ENCODE data around the gene ABCC12.
A peak's percentile ranks its signal among the peaks of the same experiment; 100 is the strongest.

ABCC12 gene

DNA sequence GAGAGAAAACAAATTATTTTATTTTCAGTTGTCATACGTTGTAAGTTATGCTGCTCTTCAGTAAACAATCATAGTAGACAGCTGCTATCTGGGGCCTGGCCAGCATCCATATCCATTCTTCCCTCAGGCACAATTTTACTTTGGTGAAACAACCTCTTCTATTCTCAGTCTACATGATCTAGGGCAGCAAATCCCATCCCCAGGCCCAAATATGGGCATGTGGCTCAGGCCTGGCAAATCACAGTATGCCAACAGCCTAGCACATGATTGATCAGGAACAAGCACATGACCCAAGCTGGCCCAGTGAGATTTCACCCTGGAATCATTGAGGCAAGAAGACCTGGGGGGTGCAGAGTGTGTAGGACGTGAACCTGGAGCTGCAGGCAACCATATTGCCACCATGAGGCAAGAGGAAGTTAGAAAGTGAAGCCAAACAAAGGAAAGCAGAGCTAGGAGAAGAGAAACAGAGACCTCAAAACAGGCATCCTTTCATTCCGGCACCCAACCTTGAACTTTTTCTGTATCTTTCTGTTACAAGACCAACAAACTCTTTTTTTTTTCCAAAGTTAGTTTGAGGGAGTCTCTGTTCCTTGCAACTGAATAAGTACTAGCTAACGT lies 10.3 kb upstream of the ABCC12 start:
- no peak for DNase-seq

GRCh38 chr16:48164907-48165715 lies 9.3 kb upstream of the ABCC12 start:
- DNase-seq: peak; percentile 40

DNA sequence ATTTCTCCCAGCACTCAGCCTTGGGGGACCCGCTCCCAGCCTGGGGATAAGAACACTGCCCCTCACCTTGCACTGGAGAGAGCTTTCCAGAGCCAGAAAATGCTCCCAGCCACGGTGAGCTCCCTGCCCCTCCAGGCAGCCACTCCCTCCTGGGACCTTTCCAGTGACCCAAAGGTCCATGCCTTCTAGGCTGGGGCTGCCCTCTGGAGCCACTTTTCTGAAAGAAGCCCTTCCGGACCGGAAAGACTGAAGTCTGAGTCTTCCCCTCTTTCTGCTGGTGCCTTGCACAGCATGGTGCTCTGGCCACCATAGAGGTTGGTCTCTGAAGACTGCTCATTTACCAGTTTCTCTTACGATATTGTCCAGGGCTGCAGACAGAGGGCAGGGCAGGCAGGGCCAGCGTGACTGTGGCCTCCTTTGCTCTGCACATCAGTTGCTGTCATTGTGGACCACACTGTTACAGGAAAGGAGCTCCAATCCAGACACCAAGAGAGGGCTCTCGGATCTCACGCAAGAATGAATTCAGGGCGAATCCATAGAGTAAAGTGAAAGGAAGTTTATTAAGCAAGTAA lies 7.1 kb upstream of the ABCC12 start:
- no peak for DNase-seq

DNA sequence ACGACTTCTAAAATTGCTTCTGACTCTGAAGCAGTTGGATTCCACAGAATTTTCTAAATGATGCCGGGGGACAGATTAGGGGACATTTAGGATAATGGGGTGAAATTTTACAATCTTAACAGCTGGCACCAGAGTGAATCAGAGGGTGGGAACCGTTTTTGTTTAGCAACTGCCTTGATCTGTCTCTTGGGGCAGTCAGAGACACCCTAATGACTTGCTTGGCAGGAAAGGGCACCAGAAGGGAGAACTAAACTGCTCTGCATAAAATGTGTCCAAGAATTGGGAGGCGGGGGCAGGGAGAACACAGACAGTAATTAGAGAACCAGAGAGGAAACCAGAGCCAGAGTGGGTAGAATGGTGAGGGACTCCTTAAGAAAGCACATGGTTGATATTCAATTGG lies 6.1 kb upstream of the ABCC12 start:
- DNase-seq: no peak

DNA sequence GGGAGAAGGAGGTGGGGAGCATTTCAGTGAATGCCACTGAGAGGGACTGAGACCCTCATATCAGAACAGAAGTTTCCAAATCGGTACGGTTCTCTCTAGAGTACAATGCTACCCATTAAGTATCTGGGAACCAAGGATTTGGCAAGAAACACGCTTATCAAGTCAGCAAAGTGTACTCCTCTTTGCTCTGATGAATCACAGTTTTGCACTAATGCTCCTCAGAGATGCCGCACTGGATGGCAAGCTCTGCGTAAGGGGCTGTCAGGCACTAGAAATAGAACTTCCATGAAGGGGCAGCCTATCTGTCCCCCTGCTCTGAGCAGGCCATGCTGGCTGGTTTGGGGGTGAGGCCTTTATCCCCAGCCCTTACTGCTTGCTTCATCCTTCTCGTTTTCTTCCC lies 4.8 kb upstream of the ABCC12 start:
- DNase-seq: no peak

GRCh38 chr16:48158296-48158695 lies 2.5 kb upstream of the ABCC12 start:
- no peak for DNase-seq

- DNase-seq: no peak
Measured at GRCh38 chr16:48157794-48158193, 2.0 kb upstream of the ABCC12 start.

GRCh38 chr16:48157302-48157701 lies 1.5 kb upstream of the ABCC12 start:
- DNase-seq: no peak

GRCh38 chr16:48156790-48157209 lies 1.0 kb upstream of the ABCC12 start:
- DNase-seq: peak; percentile 76

- no peak for DNase-seq
Measured at GRCh38 chr16:48153774-48154173, 2.0 kb downstream of the ABCC12 start.

GRCh38 chr16:48152226-48152625 lies 3.6 kb downstream of the ABCC12 start:
- no peak for DNase-seq

DNA sequence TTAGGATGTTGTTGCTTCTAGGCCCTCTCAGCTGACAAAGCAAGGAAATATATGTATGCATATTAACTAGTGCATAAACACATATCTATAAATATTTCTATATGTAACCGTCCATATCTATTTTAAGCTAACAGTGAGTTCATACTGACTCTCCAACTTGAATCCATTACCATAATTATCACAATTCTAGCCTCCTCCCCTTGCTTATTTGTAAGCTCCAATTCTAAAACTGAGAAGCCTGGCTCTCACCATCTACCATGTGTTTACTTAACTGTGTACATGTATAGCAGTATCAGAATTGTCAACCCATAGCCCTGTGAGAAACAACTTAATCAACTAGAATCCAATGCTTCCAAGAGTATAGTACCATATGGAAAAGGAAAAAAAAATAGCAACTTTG lies 5.1 kb downstream of the ABCC12 start:
- DNase-seq: no peak

- no peak for DNase-seq
Measured at GRCh38 chr16:48146710-48147109, 9.1 kb downstream of the ABCC12 start.

GRCh38 chr16:48146131-48146530 lies 9.7 kb downstream of the ABCC12 start:
- no peak for DNase-seq

DNA sequence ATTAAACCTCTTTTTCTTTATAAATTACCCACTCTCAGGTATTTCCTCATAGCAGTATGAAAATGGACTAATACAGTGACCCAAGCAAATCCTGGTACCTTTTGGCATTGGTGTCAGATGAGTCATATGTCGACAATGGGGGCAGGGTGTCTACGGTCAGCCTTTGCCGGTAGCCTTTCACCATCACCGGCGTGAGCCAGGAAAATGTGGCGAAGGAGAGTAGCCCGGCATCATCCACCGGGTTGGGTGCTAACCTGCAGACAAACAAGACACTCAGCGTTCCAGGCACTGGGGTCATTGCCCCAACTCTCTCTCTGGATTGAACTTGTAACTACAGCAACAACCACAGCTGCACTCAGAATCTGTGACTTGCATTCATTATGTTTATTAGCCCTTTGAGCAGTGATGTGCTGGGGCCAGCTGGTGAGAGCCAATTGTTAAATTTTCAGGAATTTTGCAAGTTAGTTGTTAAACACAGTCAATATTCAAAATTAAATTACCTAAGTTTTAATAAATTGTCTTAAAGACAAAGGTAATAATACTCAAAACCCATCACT lies 11.9 kb downstream of the ABCC12 start:
- no peak for DNase-seq

- no peak for DNase-seq
Measured at GRCh38 chr16:48140821-48141220, 15.0 kb downstream of the ABCC12 start.

GRCh38 chr16:48139517-48139916 lies 16.3 kb downstream of the ABCC12 start:
- DNase-seq: no peak

DNA sequence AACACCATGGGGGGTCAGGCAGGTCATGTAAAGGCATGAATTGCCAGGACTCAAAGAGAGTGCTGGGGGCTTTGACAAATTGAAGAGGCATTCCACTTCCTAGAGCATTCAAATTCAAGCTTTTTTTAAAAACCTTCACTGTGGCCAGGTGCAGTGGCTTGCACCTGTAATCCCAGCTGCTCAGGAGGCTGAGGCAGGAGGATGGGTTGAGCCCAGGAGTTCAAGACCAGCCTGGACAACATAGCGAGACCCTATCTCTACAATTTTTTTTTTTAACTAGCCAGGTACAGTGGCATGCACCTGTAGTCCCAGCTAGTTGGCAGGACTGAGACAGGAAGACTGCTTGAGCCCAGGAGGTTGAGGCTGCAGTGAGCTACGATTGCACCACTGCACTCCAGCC lies 17.2 kb downstream of the ABCC12 start:
- DNase-seq: no peak

GRCh38 chr16:48137822-48138221 lies 18.0 kb downstream of the ABCC12 start:
- no peak for DNase-seq

DNA sequence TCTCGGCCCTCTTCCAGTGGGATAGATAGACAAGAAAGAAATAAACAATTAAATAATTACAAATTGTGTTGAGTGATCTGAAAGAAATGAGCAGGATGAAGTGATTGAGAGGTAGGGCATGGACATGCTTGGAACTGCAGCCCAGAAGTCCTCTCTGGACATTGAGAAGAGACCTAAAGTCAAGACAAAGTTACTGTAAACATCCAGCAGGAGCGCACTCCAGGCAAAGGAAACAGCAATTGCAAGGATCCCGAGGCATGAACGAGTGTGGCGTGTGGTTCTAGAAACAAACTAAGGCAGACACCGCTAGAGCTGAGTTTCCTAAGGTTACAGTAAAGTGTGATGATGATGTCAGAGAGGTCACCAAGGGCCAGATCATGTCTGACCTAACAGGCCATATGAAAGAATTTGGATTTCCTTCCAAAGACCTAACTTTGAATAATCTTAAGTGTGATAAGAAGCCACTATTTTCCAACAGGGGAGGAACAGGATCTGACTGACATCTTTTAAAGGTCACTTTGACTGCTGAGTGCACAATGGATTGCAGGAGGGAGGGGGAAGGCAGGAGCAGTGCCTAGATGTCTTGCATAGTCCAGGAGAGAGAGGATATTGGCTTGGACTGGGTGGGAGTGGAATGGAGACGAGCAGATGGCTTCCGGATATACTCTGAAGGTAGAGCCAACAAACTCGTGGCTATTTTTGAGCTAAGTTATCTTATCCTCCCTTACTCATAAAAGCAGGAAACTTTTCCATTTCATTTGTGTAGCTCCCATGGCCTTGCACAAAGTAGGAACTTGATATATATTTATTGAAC lies 19.0 kb downstream of the ABCC12 start:
- no peak for DNase-seq

DNA sequence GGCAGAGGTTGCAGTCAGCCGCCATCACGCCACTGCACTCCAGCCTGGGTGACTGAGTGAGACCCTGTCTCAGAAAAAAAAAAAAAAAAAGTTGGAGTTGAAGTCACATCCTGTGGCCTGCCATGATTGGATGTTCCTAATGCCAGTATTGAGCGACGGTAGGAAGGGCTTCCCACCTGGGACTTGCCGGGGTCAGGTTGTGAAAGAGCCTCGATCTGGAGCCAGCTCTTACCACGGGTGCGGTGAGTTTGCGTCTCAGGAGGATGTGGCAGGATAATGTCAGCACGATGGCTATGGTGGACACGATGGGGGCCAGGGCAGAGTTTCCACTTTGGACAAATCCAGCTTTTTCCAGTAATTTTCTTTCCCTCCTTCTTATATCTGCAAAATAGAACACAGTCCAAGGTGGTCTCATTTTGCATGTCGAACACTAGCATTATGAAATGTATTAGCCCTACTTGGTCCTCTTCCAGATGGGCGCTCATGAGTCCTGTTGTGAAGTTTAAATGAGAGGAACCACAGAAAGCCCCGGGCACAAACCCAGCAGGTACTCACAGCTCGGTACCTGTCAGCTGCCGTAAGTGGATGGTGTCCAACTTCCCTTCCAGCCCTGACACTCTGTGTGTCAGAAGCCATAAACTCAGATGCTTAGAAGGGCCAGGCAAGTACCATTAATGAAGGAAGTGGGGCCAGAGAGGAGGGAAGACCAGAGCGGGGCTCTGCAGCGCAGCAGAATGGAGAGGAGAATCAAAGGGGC lies 22.2 kb downstream of the ABCC12 start:
- no peak for DNase-seq

- DNase-seq: no peak
Measured at GRCh38 chr16:48132696-48133095, 23.1 kb downstream of the ABCC12 start.

Data from effector CD4-positive, alpha-beta T cell (primary cell).